Astrocyte (in vitro differentiated cells and primary cell): ENCODE measurements around the gene VRK2. TPM values are rescaled to one million over a fixed set of nuclear protein-coding genes. Genes with fewer than 3 reads are reported as not detected.

Experiments
- DNase-seq: peaks from one replicate; pipeline ENCODE4 v3.0.0-alpha.2; 2010; ENCODE audit warnings: low read depth
- FAIRE-seq: peaks from 2 replicates; lab custom pipeline; 2011; peaks lifted over from hg19 to GRCh38; lab: Jason Lieb, UNC
- H2AFZ ChIP-seq: 2 replicates; pipeline ENCODE4 v1.6.0; 2012; ENCODE audit warnings: low read depth, low read length, inconsistent platforms
- H3K27ac ChIP-seq: 2 replicates; pipeline ENCODE4 v1.5.1; 2011; ENCODE audit warnings: low read depth, low read length, inconsistent platforms
- H3K27me3 ChIP-seq: 2 replicates; pipeline ENCODE4 v1.6.0; 2011; ENCODE audit warnings: low read length, inconsistent platforms; ENCODE audit not compliant: insufficient read depth
- H3K36me3 ChIP-seq: 2 replicates; pipeline ENCODE4 v1.5.1; 2011; ENCODE audit warnings: low read length, inconsistent platforms; ENCODE audit not compliant: insufficient read depth
- H3K4me1 ChIP-seq: 2 replicates; pipeline ENCODE4 v1.5.1; 2011; ENCODE audit warnings: low read length, inconsistent platforms; ENCODE audit not compliant: insufficient read depth
- H3K4me2 ChIP-seq: 2 replicates; pipeline ENCODE4 v1.6.0; 2012; ENCODE audit warnings: low read length, inconsistent platforms
- H3K4me3 ChIP-seq: 2 replicates; pipeline ENCODE4 v1.5.1; 2011; ENCODE audit warnings: low read depth, mild to moderate bottlenecking, low read length, inconsistent platforms; ENCODE audit not compliant: insufficient read depth
- H3K79me2 ChIP-seq: 2 replicates; pipeline ENCODE4 v1.6.0; 2012; ENCODE audit warnings: mild to moderate bottlenecking, low read length, inconsistent platforms; ENCODE audit not compliant: insufficient read depth
- H3K9ac ChIP-seq: 2 replicates; pipeline ENCODE4 v1.6.0; 2012; ENCODE audit warnings: mild to moderate bottlenecking, low read length, inconsistent platforms
- H3K9me3 ChIP-seq: 2 replicates; pipeline ENCODE4 v1.5.1; 2012; ENCODE audit warnings: low read depth, mild to moderate bottlenecking, low read length, inconsistent platforms; ENCODE audit not compliant: insufficient read depth
- H4K20me1 ChIP-seq: 2 replicates; pipeline ENCODE4 v1.6.0; 2012; ENCODE audit warnings: low read length, inconsistent platforms; ENCODE audit not compliant: insufficient read depth
- H3K27ac Mint-ChIP-seq: one replicate; pipeline ENCODE4 v1.8.0; 2021; ENCODE audit warnings: mild to moderate bottlenecking, mixed read lengths; ENCODE audit not compliant: unreplicated experiment
- H3K27me3 Mint-ChIP-seq: one replicate; pipeline ENCODE4 v1.8.0; 2021; ENCODE audit warnings: low read depth, mixed read lengths; ENCODE audit not compliant: unreplicated experiment
- H3K36me3 Mint-ChIP-seq: one replicate; pipeline ENCODE4 v1.8.0; 2021; ENCODE audit warnings: low read depth, mixed read lengths; ENCODE audit not compliant: unreplicated experiment
- H3K4me1 Mint-ChIP-seq: one replicate; pipeline ENCODE4 v1.8.0; 2021; ENCODE audit warnings: low read depth, mixed read lengths; ENCODE audit not compliant: unreplicated experiment
- H3K4me3 Mint-ChIP-seq: one replicate; pipeline ENCODE4 v1.8.0; 2021; ENCODE audit warnings: mild to moderate bottlenecking, moderate library complexity, mixed read lengths; ENCODE audit not compliant: unreplicated experiment
- H3K9me3 Mint-ChIP-seq: one replicate; pipeline ENCODE4 v1.8.0; 2021; ENCODE audit warnings: mild to moderate bottlenecking, mixed read lengths; ENCODE audit not compliant: unreplicated experiment
- EZH2 ChIP-seq: IDR thresholded peaks from 2 replicates; pipeline ENCODE4 v1.6.1; 2012; ENCODE audit warnings: mild to moderate bottlenecking, low read length, inconsistent platforms; ENCODE audit not compliant: insufficient read depth
- total RNA-seq: library from RNA; stranded (reverse); gene quantifications from 2 replicates; pipeline ENCODE4 v1.2.1, GENCODE V29; 2021
- TF ChIP-seq, protein P1 (sequence below): IDR thresholded peaks from 2 replicates; pipeline ENCODE4 v1.5.1; 2011; ENCODE audit warnings: low read depth, mild to moderate bottlenecking, inconsistent platforms, low read length, moderate library complexity; ENCODE audit not compliant: insufficient read depth

The VRK2 gene
- total RNA-seq, 1 donor from 2014 or later = 28.6 TPM

DNA sequence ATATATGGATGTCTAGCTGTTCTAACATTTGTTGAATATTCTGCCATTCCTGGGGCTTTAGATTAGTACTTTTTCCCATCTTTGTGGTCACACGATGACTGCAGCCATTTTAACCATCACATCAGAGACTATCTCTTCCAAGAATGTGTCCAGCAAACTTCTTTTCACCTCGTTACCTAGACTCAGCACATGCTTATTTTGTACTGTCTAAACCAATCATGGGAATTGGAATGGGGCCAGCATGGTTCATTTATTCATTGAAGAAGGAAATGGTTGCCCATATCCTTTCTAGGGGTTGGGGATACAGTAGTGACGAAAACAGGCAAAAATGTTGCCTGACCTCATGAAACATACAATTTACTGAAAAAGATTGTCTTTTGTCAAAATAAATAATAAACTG, 2.5 kb upstream of the VRK2 start:
- DNase-seq = no peak
- Mint-ChIP-seq H3K27me3 (no peaks in the 10 kb centered on the region), H3K36me3 (no peaks in the 10 kb centered on the region), H3K27ac (no peak overlapping the region), H3K4me3 (no peak overlapping the region), H3K9me3 (no peaks in the 10 kb centered on the region), H3K4me1 (peaks cover 20% of the 10 kb centered on the region)
- no peak for TF ChIP-seq EZH2
- TF ChIP-seq, protein P1, sequence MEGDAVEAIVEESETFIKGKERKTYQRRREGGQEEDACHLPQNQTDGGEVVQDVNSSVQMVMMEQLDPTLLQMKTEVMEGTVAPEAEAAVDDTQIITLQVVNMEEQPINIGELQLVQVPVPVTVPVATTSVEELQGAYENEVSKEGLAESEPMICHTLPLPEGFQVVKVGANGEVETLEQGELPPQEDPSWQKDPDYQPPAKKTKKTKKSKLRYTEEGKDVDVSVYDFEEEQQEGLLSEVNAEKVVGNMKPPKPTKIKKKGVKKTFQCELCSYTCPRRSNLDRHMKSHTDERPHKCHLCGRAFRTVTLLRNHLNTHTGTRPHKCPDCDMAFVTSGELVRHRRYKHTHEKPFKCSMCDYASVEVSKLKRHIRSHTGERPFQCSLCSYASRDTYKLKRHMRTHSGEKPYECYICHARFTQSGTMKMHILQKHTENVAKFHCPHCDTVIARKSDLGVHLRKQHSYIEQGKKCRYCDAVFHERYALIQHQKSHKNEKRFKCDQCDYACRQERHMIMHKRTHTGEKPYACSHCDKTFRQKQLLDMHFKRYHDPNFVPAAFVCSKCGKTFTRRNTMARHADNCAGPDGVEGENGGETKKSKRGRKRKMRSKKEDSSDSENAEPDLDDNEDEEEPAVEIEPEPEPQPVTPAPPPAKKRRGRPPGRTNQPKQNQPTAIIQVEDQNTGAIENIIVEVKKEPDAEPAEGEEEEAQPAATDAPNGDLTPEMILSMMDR = no peak
- H3K27me3 ChIP-seq = no peaks in the 10 kb centered on the region
- no peaks in the 10 kb centered on the region for H4K20me1 ChIP-seq
- H3K4me1 ChIP-seq = peaks cover 16% of the 10 kb centered on the region
- no peak for FAIRE-seq
- no peak overlapping the region for H3K4me3 ChIP-seq
- H3K9me3 ChIP-seq = no peaks in the 10 kb centered on the region
- H2AFZ ChIP-seq = no peak overlapping the region
- H3K27ac ChIP-seq = no peak overlapping the region
- H3K36me3 ChIP-seq = no peaks in the 10 kb centered on the region
- no peak overlapping the region for H3K9ac ChIP-seq
- no peak overlapping the region for H3K4me2 ChIP-seq
- H3K79me2 ChIP-seq = peaks cover 8% of the 10 kb centered on the region

DNA sequence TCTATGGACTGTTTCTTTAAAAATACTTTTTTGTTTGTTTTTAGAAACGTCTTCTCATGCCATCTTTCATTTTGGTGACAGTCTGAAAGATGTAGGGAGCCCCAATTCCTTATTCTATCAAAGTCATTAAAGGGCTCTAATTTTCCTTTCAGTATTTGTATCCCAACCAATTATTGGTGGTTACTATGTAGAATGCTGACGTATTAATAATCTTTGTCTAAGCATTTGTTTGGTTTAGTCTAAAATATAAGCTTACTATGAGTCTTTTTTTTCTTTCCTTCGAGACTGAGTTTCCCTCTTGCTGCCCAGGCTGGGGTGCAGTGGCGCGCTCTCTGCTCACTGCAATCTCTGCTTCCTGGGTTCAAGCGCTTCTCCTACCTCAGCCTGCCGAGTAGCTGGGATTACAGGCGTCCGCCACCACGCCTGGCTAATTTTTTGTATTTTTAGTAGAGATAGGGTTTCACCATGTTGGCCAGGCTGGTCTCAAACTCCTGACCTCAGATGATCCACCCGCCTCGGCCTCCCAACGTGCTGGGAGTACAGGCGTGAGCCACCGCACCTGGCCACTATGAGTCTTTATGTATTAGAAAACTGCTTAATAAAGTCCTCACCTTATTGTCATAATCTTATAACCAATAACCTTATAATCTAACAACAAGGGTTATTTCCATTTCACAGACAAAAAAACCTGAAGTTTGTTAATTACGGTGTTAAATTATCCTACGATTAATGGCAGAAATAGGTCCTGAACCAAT, 849 bp upstream of the VRK2 start:
- Histone ChIP-seq H3K9ac (peak overlapping the region; percentile 92), H3K36me3 (no peaks in the 10 kb centered on the region), H3K9me3 (no peaks in the 10 kb centered on the region), H3K4me2 (peak overlapping the region; percentile 96), H4K20me1 (no peaks in the 10 kb centered on the region), H3K27me3 (no peaks in the 10 kb centered on the region), H3K79me2 (peaks cover 8% of the 10 kb centered on the region), H3K4me1 (peaks cover 16% of the 10 kb centered on the region), H3K4me3 (peak overlapping the region; percentile 77), H2AFZ (peak overlapping the region; percentile 91), H3K27ac (peak overlapping the region; percentile 86)
- Mint-ChIP-seq H3K27ac (peak overlapping the region; percentile 93), H3K4me1 (peaks cover 16% of the 10 kb centered on the region), H3K4me3 (peak overlapping the region; percentile 90), H3K27me3 (no peaks in the 10 kb centered on the region), H3K36me3 (no peaks in the 10 kb centered on the region), H3K9me3 (no peaks in the 10 kb centered on the region)
- no peak for DNase-seq
- FAIRE-seq = no peak
- TF ChIP-seq, protein P1 = no peak
- TF ChIP-seq EZH2 = no peak

DNA sequence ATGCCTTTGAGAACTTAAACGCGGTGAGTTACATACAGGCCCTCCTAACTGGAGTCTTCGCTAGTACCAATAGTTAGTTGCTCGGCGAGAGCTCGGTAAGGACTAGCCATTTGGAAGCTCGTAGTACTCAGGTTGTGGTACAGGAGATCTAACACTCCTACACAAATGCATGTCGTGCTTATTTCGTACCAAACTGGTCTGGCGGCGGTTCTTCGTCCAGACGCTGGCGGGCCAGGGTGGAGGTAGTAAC, 346 bp upstream of the VRK2 start:
- Mint-ChIP-seq H3K4me3 (peak overlapping the region; percentile 90), H3K27me3 (no peaks in the 10 kb centered on the region), H3K36me3 (no peaks in the 10 kb centered on the region), H3K9me3 (no peaks in the 10 kb centered on the region), H3K27ac (peak overlapping the region; percentile 93), H3K4me1 (peaks cover 15% of the 10 kb centered on the region)
- H3K36me3 ChIP-seq = no peaks in the 10 kb centered on the region
- H3K27ac ChIP-seq = peak overlapping the region; percentile 86
- FAIRE-seq (peak; percentile 26), DNase-seq (no peak)
- peaks cover 8% of the 10 kb centered on the region for H3K79me2 ChIP-seq
- H3K9me3 ChIP-seq = no peaks in the 10 kb centered on the region
- H3K27me3 ChIP-seq = no peaks in the 10 kb centered on the region
- no peaks in the 10 kb centered on the region for H4K20me1 ChIP-seq
- peaks cover 16% of the 10 kb centered on the region for H3K4me1 ChIP-seq
- H2AFZ ChIP-seq = peak overlapping the region; percentile 91
- peak overlapping the region; percentile 77 for H3K4me3 ChIP-seq
- H3K4me2 ChIP-seq = peak overlapping the region; percentile 96
- TF ChIP-seq, protein P1 = no peak
- TF ChIP-seq EZH2 = no peak
- peak overlapping the region; percentile 92 for H3K9ac ChIP-seq
